ENCODE measurements around the gene CNOT9. TPM values are rescaled to one million over a fixed set of nuclear protein-coding genes. Genes with fewer than 3 reads are reported as not detected.

Gene CNOT9, protein sequence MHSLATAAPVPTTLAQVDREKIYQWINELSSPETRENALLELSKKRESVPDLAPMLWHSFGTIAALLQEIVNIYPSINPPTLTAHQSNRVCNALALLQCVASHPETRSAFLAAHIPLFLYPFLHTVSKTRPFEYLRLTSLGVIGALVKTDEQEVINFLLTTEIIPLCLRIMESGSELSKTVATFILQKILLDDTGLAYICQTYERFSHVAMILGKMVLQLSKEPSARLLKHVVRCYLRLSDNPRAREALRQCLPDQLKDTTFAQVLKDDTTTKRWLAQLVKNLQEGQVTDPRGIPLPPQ
- total RNA-seq, result 66.4 and 68.4 TPM in 2 replicates

DNA sequence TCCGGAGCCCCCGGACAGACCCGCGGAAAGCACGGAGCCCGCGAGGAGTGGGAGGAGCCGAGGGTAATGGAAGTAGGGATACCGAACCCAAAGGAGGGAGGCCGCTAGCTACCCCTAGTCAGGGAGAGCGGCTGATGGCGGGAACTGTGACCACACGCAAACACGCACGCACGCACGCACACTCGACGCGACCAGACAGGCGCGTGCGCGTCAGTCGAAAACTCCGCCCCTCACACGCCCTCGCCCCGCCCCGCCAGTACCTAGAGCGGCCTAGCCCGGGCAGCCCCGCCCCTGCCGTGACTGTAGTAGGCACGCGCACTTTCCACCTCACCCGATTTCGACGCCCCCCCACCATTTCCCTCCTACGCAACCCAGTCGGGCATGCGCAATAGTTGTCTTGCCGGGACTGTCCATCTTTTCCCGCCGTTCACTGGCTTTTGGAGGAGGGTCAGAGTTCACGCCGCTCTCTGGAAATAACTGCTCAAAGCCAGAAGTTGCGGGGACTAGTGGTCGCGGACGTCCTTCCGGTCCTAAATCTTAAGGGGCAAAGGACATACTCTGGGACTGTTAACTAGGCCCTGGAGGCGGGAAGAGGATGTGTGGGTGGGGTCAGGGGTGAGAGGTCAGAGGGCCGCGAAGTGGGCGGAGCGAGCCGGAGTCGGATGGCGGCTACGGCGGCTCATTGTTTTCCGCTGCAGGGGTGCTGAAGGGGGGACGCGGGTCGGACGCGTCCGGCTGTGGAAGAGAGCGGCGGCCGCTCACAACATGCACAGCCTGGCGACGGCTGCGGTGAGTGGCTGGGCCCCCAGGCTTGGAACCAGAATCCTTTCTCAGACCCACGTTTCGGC lies at the start of gene CNOT9, which contains the start of gene USP37:
CNOT9 (plus strand) TSS at position 650 of the 848 bp plus-strand sequence; CDS start at position 766, 116 bp downstream.
USP37 (minus strand) TSS at position 162 of the 848 bp plus-strand sequence. CDS start 9,698 bp downstream, outside the sequence.

DNA sequence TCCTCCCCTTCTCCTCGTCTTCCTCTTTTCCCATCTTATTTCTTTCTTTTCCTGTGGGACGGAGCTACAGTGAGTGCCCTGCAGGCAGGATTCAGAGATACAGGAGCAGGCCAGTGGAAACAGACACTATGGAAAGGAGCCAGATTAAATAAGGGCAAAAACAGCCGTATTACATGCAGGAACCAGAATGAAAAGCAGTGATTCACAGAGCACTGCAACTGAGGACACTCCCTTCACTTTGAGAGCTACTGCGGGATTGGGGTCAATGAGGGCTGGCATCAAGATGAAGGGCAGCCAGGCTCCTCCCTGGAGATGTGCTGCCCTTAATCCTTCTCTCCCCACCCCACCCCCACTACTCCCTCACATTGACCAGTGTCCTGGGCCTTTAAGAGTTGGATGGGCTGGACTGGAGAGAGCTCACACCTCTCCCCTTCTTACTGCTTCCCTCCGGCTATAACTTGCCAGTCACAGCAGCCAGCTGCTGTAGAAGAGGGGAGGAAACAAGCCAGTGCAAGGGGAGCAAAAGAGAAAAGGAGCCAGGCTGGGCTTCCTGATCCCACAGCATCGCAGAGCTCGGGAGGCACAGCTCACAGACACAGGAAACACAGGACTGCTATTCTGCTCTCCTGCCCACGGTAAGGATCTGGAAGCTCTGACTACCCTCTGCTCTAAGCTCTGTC lies 38.9 kb downstream of the CNOT9 start, which contains the start of gene PLCD4:
PLCD4 (plus strand) TSS at position 464 of the 680 bp plus-strand sequence. CDS start 7,841 bp downstream, outside the sequence.

Other genes with a start within 250 kb of the CNOT9 start
- not detected in 2 replicates for gene CATIP, start 212.0 kb upstream of the CNOT9 start, total RNA-seq
- under 0.01 and 0.30 TPM in 2 replicates for gene SLC11A1, start 186.6 kb upstream of the CNOT9 start, total RNA-seq
- gene CTDSP1, start 169.0 kb upstream of the CNOT9 start, total RNA-seq, result 64.7 and 70.5 TPM in 2 replicates
- not detected in 2 replicates for gene VIL1, start 149.7 kb upstream of the CNOT9 start, total RNA-seq
- 4.4 and 5.4 TPM in 2 replicates for gene USP37, start 488 bp upstream of the CNOT9 start, total RNA-seq
- 0.67 and 0.89 TPM in 2 replicates for gene PLCD4, start 39.1 kb downstream of the CNOT9 start, total RNA-seq
- 11.1 and 11.9 TPM in 2 replicates for gene ZNF142, start 90.8 kb downstream of the CNOT9 start, total RNA-seq
- gene BCS1L, start 90.8 kb downstream of the CNOT9 start, total RNA-seq, result 48.6 and 53.8 TPM in 2 replicates
- 21.7 and 32.4 TPM in 2 replicates for gene RNF25, start 103.2 kb downstream of the CNOT9 start, total RNA-seq
- 11.4 and 14.1 TPM in 2 replicates for gene STK36, start 103.2 kb downstream of the CNOT9 start, total RNA-seq
- gene TTLL4, start 142.0 kb downstream of the CNOT9 start, total RNA-seq, result 10.3 and 10.8 TPM in 2 replicates
- 14.6 and 15.9 TPM in 2 replicates for gene CYP27A1, start 213.3 kb downstream of the CNOT9 start, total RNA-seq